H9 (cell line): Measurements from ENCODE around the gene SMNDC1. TPM values are rescaled to one million over a fixed set of nuclear protein-coding genes. Genes with fewer than 3 reads are reported as not detected.

Source experiments
- DNase-seq: peaks from one replicate; pipeline ENCODE4 v3.0.0-alpha.2; 2017
- H2AFZ ChIP-seq: one replicate; pipeline ENCODE4 v1.6.1; 2013; ENCODE audit warnings: mild to moderate bottlenecking, low read length, control low read depth, moderate library complexity
- H2AK5ac ChIP-seq: 2 replicates; pipeline ENCODE4 v1.6.1; 2013; ENCODE audit warnings: low read length, control low read depth, mixed read lengths; ENCODE audit not compliant: insufficient read length
- H2BK120ac ChIP-seq: one replicate; pipeline ENCODE4 v1.6.1; 2013; ENCODE audit warnings: low read depth, mild to moderate bottlenecking, low read length, control low read depth, inconsistent platforms; ENCODE audit not compliant: poor library complexity, severe bottlenecking
- H2BK12ac ChIP-seq: 2 replicates; pipeline ENCODE4 v1.6.1; 2013; ENCODE audit warnings: low read length, control low read depth, mixed read lengths, low read depth; ENCODE audit not compliant: insufficient read length
- H2BK15ac ChIP-seq: 2 replicates; pipeline ENCODE4 v1.6.1; 2013; ENCODE audit warnings: low read depth, low read length, control low read depth
- H2BK20ac ChIP-seq: one replicate; pipeline ENCODE4 v1.6.1; 2013; ENCODE audit warnings: low read depth, mild to moderate bottlenecking, low read length, control low read depth, inconsistent platforms; ENCODE audit not compliant: poor library complexity, severe bottlenecking
- H2BK5ac ChIP-seq: 2 replicates; pipeline ENCODE4 v1.6.1; 2013; ENCODE audit warnings: low read length, control low read depth, mixed read lengths; ENCODE audit not compliant: insufficient read length
- H3K14ac ChIP-seq: 2 replicates; pipeline ENCODE4 v1.6.1; 2013; ENCODE audit warnings: low read length, control low read depth; ENCODE audit not compliant: insufficient read depth
- H3K18ac ChIP-seq: 2 replicates; pipeline ENCODE4 v1.6.1; 2013; ENCODE audit warnings: low read depth, mild to moderate bottlenecking, mixed read lengths, low read length, control low read depth; ENCODE audit not compliant: insufficient read length
- H3K23ac ChIP-seq: 2 replicates; pipeline ENCODE4 v1.6.1; 2013; ENCODE audit warnings: low read length, control low read depth, mixed read lengths, low read depth; ENCODE audit not compliant: insufficient read length
- H3K23me2 ChIP-seq: 2 replicates; pipeline ENCODE4 v1.6.1; 2013; ENCODE audit warnings: low read depth, mild to moderate bottlenecking, mixed read lengths, low read length, control low read depth; ENCODE audit not compliant: insufficient read length, poor library complexity, severe bottlenecking
- H3K27ac ChIP-seq: 2 replicates; pipeline ENCODE4 v1.5.1; 2013; ENCODE audit warnings: low read length, control low read depth, mixed read lengths, low read depth; ENCODE audit not compliant: insufficient read length
- H3K27me3 ChIP-seq: 2 replicates; pipeline ENCODE4 v1.6.1; 2013; ENCODE audit warnings: low read length, control low read depth, inconsistent platforms; ENCODE audit not compliant: insufficient read depth
- H3K4ac ChIP-seq: 2 replicates; pipeline ENCODE4 v1.6.1; 2013; ENCODE audit warnings: low read depth, mild to moderate bottlenecking, control low read depth, inconsistent platforms, low read length, moderate library complexity
- H3K4me1 ChIP-seq: 2 replicates; pipeline ENCODE4 v1.6.1; 2013; ENCODE audit warnings: low read length, control low read depth, inconsistent platforms; ENCODE audit not compliant: insufficient read depth
- H3K4me2 ChIP-seq: 2 replicates; pipeline ENCODE4 v1.6.1; 2013; ENCODE audit warnings: low read length, control low read depth, mixed read lengths; ENCODE audit not compliant: insufficient read length, insufficient read depth
- H3K56ac ChIP-seq: 2 replicates; pipeline ENCODE4 v1.6.1; 2013; ENCODE audit warnings: low read depth, mild to moderate bottlenecking, mixed read lengths, low read length, control low read depth; ENCODE audit not compliant: insufficient read length
- H3K79me1 ChIP-seq: 2 replicates; pipeline ENCODE4 v1.6.1; 2013; ENCODE audit warnings: low read depth, mild to moderate bottlenecking, moderate library complexity, low read length, control low read depth, inconsistent platforms; ENCODE audit not compliant: insufficient read depth, poor library complexity, severe bottlenecking
- H3K79me2 ChIP-seq: 2 replicates; pipeline ENCODE4 v1.6.1; 2013; ENCODE audit warnings: low read length, control low read depth, inconsistent platforms; ENCODE audit not compliant: insufficient read depth
- H3K9ac ChIP-seq: 2 replicates; pipeline ENCODE4 v1.6.1; 2013; ENCODE audit warnings: low read length, control low read depth, mixed read lengths; ENCODE audit not compliant: insufficient read length; ENCODE audit errors: extremely low read depth
- H3K9me3 ChIP-seq: one replicate; pipeline ENCODE4 v1.6.1; 2013; ENCODE audit warnings: low read depth, low read length, inconsistent platforms; ENCODE audit not compliant: control insufficient read depth
- H3T11ph ChIP-seq: one replicate; pipeline ENCODE4 v1.6.1; 2013; ENCODE audit warnings: mild to moderate bottlenecking, low read length, control low read depth, inconsistent platforms
- H4K20me1 ChIP-seq: one replicate; pipeline ENCODE4 v1.6.1; 2013; ENCODE audit not compliant: control insufficient read depth, insufficient read length, insufficient read depth
- H4K5ac ChIP-seq: 2 replicates; pipeline ENCODE4 v1.6.1; 2013; ENCODE audit warnings: low read depth, mild to moderate bottlenecking, mixed read lengths, low read length, control low read depth; ENCODE audit not compliant: insufficient read length
- H4K8ac ChIP-seq: replicated peaks from 2 replicates; pipeline ENCODE4 v1.6.1; 2013; ENCODE audit warnings: low read length, control low read depth, mixed read lengths, low read depth; ENCODE audit not compliant: insufficient read length
- H4K91ac ChIP-seq: 2 replicates; pipeline ENCODE4 v1.6.1; 2013; ENCODE audit warnings: low read depth, mild to moderate bottlenecking, moderate library complexity, mixed read lengths, low read length, control low read depth; ENCODE audit not compliant: insufficient read length
- H3K27ac Mint-ChIP-seq, 3 experiments: 2 replicates in 2 of 3; 3 replicates in 1 of 3; pipeline ENCODE4 v1.8.0; 2020 to 2021; ENCODE audit warnings: mixed read lengths in 3 of 3, mild to moderate bottlenecking in 1 of 3, moderate library complexity in 1 of 3
- H3K27me3 Mint-ChIP-seq: 2 replicates; pipeline ENCODE4 v1.8.0; 2021; ENCODE audit warnings: low read depth, mild to moderate bottlenecking, moderate library complexity, mixed read lengths
- H3K36me3 Mint-ChIP-seq, 3 experiments: 2 replicates in 2 of 3; 3 replicates in 1 of 3; pipeline ENCODE4 v1.8.0; 2020 to 2021; ENCODE audit warnings: low read depth in 3 of 3, mixed read lengths in 3 of 3; ENCODE audit not compliant: insufficient read depth in 1 of 3
- H3K4me1 Mint-ChIP-seq, 2 experiments: 2 replicates each; pipeline ENCODE4 v1.8.0; 2020; ENCODE audit warnings: mixed read lengths in 2 of 2
- H3K4me3 Mint-ChIP-seq, 2 experiments: 2 replicates in 1 of 2; 3 replicates in 1 of 2; pipeline ENCODE4 v1.8.0; 2020 to 2021; ENCODE audit warnings: mild to moderate bottlenecking in 2 of 2, mixed read lengths in 2 of 2, moderate library complexity in 1 of 2
- H3K9me3 Mint-ChIP-seq, 2 experiments: 2 replicates in 1 of 2; 3 replicates in 1 of 2; pipeline ENCODE4 v1.8.0; 2020; ENCODE audit warnings: mild to moderate bottlenecking in 2 of 2, mixed read lengths in 2 of 2, moderate library complexity in 1 of 2
- WGBS: extraction: QIAGEN DNeasy Blood & Tissue Kit; methylation state at CpG from one replicate; pipeline ENCODE4 v1.1.7; 2013; ENCODE audit warnings: missing lambda C conversion rate, low lambda C conversion rate, mixed read lengths; ENCODE audit not compliant: insufficient read length; ENCODE audit errors: extremely low coverage; 5-methylcytosine and 5-hydroxymethylcytosine counted together
- total RNA-seq: library from RNA; stranded (reverse); gene quantifications from 2 replicates; pipeline ENCODE4 v1.2.1, GENCODE V29; 2021
- TF ChIP-seq, protein P1 (sequence below): fragments of 200-600 bp; sonication (generic); conservative IDR thresholded peaks from 3 replicates; pipeline ENCODE4 v1.8.0; 2021; ENCODE audit warnings: antibody characterized with exemption, mild to moderate bottlenecking

Gene SMNDC1
- total RNA-seq, 1 experiment from 2014 or later, result 55.7 TPM

DNA sequence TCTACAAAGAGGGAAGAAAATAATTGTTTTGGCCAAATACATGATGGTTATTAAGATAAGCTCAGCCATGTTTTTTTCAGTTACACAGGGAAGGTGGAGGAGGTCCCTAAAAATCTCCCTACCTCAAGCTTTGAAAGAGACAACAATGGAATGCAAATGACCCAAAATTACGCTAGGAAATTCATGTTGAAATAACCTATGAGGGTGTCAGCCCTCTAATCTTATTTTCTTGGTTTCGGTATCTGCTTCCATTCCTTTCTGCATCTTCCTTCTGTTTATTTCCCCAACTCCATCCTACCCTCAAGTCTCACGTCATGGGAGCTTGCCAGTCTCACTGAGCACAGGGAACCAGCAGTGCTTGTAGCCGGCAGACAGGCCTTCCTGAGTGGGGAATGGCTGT, 40.6 kb upstream of the SMNDC1 start:
- H3K79me2 ChIP-seq, result no peaks in the 10 kb centered on the region
- no peak overlapping the region for H2BK12ac ChIP-seq
- H3K23me2 ChIP-seq, result no peaks in the 10 kb centered on the region
- Mint-ChIP-seq H3K36me3 (no peaks in the 10 kb centered on the region), H3K27ac (no peak overlapping the region), H3K27me3 (peaks cover 7% of the 10 kb centered on the region), H3K9me3 (no peaks in the 10 kb centered on the region), H3K4me1 (peaks cover 6 to 14% of the 10 kb centered on the region in 2 experiments), H3K4me3 (no peak overlapping the region)
- TF ChIP-seq, protein P1, sequence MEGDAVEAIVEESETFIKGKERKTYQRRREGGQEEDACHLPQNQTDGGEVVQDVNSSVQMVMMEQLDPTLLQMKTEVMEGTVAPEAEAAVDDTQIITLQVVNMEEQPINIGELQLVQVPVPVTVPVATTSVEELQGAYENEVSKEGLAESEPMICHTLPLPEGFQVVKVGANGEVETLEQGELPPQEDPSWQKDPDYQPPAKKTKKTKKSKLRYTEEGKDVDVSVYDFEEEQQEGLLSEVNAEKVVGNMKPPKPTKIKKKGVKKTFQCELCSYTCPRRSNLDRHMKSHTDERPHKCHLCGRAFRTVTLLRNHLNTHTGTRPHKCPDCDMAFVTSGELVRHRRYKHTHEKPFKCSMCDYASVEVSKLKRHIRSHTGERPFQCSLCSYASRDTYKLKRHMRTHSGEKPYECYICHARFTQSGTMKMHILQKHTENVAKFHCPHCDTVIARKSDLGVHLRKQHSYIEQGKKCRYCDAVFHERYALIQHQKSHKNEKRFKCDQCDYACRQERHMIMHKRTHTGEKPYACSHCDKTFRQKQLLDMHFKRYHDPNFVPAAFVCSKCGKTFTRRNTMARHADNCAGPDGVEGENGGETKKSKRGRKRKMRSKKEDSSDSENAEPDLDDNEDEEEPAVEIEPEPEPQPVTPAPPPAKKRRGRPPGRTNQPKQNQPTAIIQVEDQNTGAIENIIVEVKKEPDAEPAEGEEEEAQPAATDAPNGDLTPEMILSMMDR, result no peak
- H3K27me3 ChIP-seq, result no peaks in the 10 kb centered on the region
- H3K4ac ChIP-seq, result no peak overlapping the region
- no peak for DNase-seq
- H3K9me3 ChIP-seq, result no peaks in the 10 kb centered on the region
- no peak overlapping the region for H3K23ac ChIP-seq
- no peak overlapping the region for H3K14ac ChIP-seq
- H3K27ac ChIP-seq, result no peak overlapping the region
- no peaks in the 10 kb centered on the region for H4K20me1 ChIP-seq
- H3K4me1 ChIP-seq, result no peaks in the 10 kb centered on the region
- H2AFZ ChIP-seq, result no peak overlapping the region
- WGBS, result no CpG with 5 or more reads among the region's 4 CpGs
- no peak overlapping the region for H4K8ac ChIP-seq
- H2BK5ac ChIP-seq, result no peak overlapping the region
- H2AK5ac ChIP-seq, result no peak overlapping the region
- H3K18ac ChIP-seq, result no peak overlapping the region
- no peak overlapping the region for H4K5ac ChIP-seq
- no peak overlapping the region for H2BK15ac ChIP-seq
- H2BK120ac ChIP-seq, result no peak overlapping the region
- peak overlapping the region; percentile 19 for H4K91ac ChIP-seq
- H3K56ac ChIP-seq, result no peak overlapping the region
- no peak overlapping the region for H3T11ph ChIP-seq
- H3K79me1 ChIP-seq, result no peaks in the 10 kb centered on the region
- no peak overlapping the region for H2BK20ac ChIP-seq
- H3K9ac ChIP-seq, result no peak overlapping the region
- no peak overlapping the region for H3K4me2 ChIP-seq
